Skeletal muscle satellite cell (primary cell): ENCODE data around the gene SLC43A1.
A peak's percentile ranks its signal among the peaks of the same experiment; 100 is the strongest.

Source experiments
- H3K27me3 ChIP-seq: 2 replicates; pipeline ENCODE4 v1.7.0; 2013; ENCODE audit warnings: low read length; ENCODE audit not compliant: control insufficient read depth, insufficient read depth
- H3K36me3 ChIP-seq: 2 replicates; pipeline ENCODE4 v1.7.0; 2013; ENCODE audit warnings: mild to moderate bottlenecking, control low read depth, low read length; ENCODE audit not compliant: insufficient read depth
- H3K4me1 ChIP-seq: 2 replicates; pipeline ENCODE4 v1.7.0; 2013; ENCODE audit warnings: low read length; ENCODE audit not compliant: control insufficient read depth, insufficient read depth
- H3K4me2 ChIP-seq: 2 replicates; pipeline ENCODE4 v1.7.0; 2013; ENCODE audit warnings: mild to moderate bottlenecking, low read length
- H3K4me3 ChIP-seq: 2 replicates; pipeline ENCODE4 v1.7.0; 2013; ENCODE audit warnings: low read length
- H3K9ac ChIP-seq: 2 replicates; pipeline ENCODE4 v1.7.0; 2013; ENCODE audit warnings: mild to moderate bottlenecking, low read depth, low read length, moderate library complexity
- H3K9me3 ChIP-seq: replicated peaks from 2 replicates; pipeline ENCODE4 v1.7.0; 2013; ENCODE audit warnings: mild to moderate bottlenecking, control low read depth, low read length

Gene SLC43A1

DNA sequence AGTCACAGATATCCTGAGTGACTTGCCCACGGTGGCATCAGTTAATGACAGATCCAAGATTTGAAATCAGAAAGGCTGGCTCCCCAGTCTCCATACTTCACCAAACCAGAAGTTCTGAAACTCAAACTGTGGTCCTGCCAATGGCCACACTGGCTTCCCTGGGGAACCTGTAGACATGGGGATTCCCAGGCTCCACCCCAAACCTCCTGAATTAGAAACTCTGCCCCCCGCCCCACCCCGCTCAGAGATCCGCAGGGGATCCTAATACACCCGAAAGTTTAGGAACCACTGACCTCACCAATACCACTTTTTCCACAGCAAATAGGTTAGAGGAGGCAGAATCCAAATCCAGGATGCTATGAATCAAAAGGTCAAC, 39.8 kb downstream of the SLC43A1 start:
- H3K36me3 ChIP-seq = no peaks in the 10 kb centered on the region
- H3K4me3 ChIP-seq = no peak overlapping the region
- peak overlapping the region; percentile 85 for H3K4me2 ChIP-seq
- H3K4me1 ChIP-seq = peaks cover 10% of the 10 kb centered on the region
- H3K9ac ChIP-seq = no peak overlapping the region
- no peaks in the 10 kb centered on the region for H3K9me3 ChIP-seq
- H3K27me3 ChIP-seq = peaks cover 47% of the 10 kb centered on the region

DNA sequence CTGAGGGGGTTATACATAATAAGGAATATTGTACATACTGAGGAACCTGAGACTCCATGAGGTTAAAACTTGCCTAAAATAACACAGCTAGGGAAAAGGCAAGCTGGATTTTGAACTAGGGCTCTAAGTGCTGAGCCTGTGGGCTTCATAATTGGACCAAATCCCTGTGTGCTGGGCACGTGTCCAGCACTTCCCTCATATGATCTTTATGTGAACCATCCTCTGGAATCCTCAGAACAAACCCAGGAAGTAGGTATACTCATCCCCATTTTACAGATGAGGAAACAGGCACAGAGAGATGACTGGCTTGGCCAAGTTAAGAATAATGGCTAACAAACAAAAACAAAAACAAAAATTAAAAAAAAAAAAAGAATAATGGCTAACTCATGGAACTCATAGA, 40.3 kb downstream of the SLC43A1 start:
- Histone ChIP-seq H3K4me2 (no peak overlapping the region), H3K9ac (no peak overlapping the region), H3K9me3 (no peaks in the 10 kb centered on the region), H3K36me3 (no peaks in the 10 kb centered on the region), H3K4me3 (no peak overlapping the region), H3K4me1 (peaks cover 10% of the 10 kb centered on the region), H3K27me3 (peaks cover 46% of the 10 kb centered on the region)

DNA sequence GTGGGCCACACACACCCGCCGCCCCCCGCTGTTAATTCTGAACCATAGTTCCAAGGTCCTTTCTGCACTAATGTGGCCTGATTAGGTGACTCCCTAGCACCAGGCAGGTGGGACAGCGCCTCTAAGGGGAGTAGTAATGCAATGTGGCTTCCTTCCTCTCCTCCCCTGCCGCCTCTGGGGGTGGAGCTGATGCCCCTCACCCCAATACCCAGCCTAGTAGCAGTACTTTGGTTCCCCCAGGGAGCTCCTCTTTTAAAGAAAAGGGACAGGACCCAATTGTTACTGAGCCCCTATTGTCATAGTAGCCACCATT, 40.7 kb downstream of the SLC43A1 start:
- Histone ChIP-seq H3K9me3 (no peaks in the 10 kb centered on the region), H3K9ac (no peak overlapping the region), H3K4me2 (no peak overlapping the region), H3K27me3 (peaks cover 49% of the 10 kb centered on the region), H3K36me3 (no peaks in the 10 kb centered on the region), H3K4me3 (no peak overlapping the region), H3K4me1 (peaks cover 10% of the 10 kb centered on the region)

DNA sequence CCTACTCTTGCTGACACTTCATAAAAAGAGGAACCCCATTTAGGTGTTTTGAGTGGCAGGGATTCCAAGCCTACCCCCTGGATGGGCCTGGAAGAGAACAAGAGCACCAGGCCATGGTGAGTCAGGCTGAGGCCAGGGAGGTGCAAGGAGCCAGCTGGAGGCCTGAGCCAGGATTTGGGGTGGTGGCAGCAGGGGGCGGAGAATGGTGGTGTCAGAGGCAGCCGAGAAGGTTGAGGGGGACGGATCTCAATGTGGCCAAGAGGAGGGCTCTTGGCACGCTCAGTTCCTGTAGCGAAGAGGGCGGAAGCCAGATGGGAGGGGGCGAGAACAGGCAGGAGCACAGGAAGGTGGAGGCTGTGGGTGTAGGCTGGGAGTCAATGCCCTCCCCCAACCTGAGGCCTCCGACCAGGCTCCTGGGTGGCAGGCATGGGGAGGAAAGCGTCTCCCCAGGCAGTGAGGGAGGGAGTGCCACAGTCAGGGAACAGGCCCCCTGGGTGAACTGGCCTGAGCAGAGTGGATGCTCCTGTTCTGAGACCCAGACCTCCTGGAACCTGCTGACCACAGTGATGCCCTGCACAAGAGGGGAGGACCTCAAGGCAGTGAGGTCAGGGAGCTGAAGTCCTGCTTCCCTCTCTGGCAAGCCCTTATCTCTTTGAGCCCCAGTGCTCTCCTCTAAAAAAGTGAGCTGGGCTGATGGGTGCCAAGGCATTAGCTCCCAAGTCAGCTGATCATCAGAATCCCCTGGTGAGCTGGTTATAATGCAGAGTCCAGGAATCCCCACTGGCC, 41.3 kb downstream of the SLC43A1 start:
- Histone ChIP-seq H3K27me3 (peaks cover 53% of the 10 kb centered on the region), H3K4me1 (peaks cover 10% of the 10 kb centered on the region), H3K36me3 (no peaks in the 10 kb centered on the region), H3K4me2 (no peak overlapping the region), H3K9ac (no peak overlapping the region), H3K4me3 (no peak overlapping the region), H3K9me3 (no peaks in the 10 kb centered on the region)

DNA sequence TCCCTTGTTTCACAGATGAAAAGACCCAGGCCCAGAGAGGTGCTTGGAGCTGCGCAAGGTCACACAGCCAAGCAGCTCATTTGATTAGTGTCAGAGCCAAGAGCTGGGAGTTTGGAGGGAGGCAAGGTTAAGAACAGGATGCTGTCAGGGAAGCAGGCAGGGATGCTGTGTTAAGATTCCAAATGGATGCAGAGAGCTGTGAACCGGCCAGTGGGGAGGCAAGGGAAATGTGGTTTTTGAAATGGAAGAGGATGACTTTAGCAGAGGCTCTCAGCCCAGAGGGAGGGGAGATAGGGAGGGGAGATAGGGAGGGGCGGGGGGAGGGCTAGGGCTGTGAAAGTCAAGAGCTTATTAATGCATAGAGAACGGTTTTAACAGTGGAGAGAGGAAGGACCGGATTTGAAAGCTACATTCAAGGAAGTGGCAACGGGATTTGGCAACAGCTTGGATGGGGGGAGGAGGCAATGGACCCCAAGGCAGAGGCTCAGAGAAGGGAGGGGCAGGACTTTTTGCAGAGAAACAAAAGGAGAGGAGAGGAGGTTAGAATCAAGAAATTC, 42.1 kb downstream of the SLC43A1 start:
- Histone ChIP-seq H3K4me1 (peaks cover 10% of the 10 kb centered on the region), H3K36me3 (no peaks in the 10 kb centered on the region), H3K4me3 (no peak overlapping the region), H3K9me3 (no peaks in the 10 kb centered on the region), H3K4me2 (no peak overlapping the region), H3K9ac (no peak overlapping the region), H3K27me3 (peaks cover 56% of the 10 kb centered on the region)

DNA sequence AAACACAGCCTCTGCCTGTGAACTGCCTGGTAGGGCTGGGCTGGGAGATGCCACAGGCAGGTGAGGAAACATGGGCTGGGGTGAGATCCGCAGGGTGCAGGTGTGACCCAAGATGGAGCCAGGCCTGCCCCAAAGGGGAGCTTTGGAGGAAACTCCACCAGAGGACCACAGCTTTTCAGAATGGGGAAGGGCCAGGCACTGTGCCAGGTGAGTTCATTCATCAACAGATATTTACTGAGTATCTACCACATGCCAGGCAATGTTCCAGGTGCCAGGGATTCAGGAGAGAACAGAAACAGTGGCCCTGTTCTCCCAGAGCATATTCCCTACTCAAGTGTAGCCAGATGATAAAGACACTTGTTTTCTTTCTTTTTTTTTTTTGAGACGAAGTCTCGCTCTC, 44.0 kb downstream of the SLC43A1 start:
- Histone ChIP-seq H3K4me3 (no peak overlapping the region), H3K4me2 (no peak overlapping the region), H3K9me3 (no peaks in the 10 kb centered on the region), H3K36me3 (no peaks in the 10 kb centered on the region), H3K27me3 (peaks cover 48% of the 10 kb centered on the region), H3K4me1 (peaks cover 7% of the 10 kb centered on the region), H3K9ac (no peak overlapping the region)

DNA sequence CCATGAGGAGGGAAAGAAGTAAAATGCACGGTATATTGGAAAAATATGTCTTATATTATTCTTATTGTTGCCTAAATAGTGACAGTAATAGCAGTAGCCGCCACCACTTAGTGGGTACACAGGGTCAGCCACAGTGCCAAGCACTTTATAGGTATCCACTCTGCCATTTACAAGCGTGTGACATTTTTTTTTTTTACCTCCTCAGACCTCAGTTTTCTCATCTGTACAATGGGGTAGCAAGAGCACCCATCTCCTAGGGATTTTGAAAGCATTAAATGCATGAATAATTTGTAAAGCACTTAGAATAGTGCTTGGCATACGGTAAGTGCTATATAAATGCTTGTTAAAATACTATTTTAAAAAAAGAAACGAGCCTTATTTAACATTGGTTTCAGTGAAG, 46.2 kb downstream of the SLC43A1 start:
- H3K4me3 ChIP-seq = no peak overlapping the region

DNA sequence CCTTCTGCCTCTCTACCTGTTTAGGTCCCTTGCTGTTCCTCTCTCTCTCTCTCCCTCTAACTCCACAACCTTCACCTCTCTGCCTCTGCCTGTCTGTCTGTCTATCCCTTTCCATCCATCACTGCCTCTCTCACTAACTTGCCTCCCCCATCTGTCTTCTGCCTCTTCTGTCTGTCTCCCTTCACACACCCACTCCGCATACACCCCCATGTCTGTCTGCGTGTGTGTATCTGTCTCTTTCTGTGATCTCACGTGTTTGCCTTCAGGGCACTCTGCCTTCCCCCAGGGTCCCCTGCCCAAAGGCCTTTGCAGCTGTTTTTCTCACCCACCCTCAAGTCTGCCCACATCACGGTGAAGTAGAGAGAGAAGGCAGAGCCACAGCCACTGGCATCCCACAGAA, 47.2 kb downstream of the SLC43A1 start:
- no peaks in the 10 kb centered on the region for H3K4me1 ChIP-seq
- no peak overlapping the region for H3K4me3 ChIP-seq
- H3K9me3 ChIP-seq = no peaks in the 10 kb centered on the region
- H3K4me2 ChIP-seq = no peak overlapping the region
- no peak overlapping the region for H3K9ac ChIP-seq
- H3K36me3 ChIP-seq = no peaks in the 10 kb centered on the region
- H3K27me3 ChIP-seq = peaks cover 46% of the 10 kb centered on the region

More for the DNA sequence above, 46.2 kb downstream of the SLC43A1 start:
- Histone ChIP-seq H3K9ac (no peak overlapping the region), H3K4me1 (no peaks in the 10 kb centered on the region), H3K9me3 (no peaks in the 10 kb centered on the region), H3K36me3 (no peaks in the 10 kb centered on the region), H3K4me2 (no peak overlapping the region), H3K27me3 (peaks cover 39% of the 10 kb centered on the region)

DNA sequence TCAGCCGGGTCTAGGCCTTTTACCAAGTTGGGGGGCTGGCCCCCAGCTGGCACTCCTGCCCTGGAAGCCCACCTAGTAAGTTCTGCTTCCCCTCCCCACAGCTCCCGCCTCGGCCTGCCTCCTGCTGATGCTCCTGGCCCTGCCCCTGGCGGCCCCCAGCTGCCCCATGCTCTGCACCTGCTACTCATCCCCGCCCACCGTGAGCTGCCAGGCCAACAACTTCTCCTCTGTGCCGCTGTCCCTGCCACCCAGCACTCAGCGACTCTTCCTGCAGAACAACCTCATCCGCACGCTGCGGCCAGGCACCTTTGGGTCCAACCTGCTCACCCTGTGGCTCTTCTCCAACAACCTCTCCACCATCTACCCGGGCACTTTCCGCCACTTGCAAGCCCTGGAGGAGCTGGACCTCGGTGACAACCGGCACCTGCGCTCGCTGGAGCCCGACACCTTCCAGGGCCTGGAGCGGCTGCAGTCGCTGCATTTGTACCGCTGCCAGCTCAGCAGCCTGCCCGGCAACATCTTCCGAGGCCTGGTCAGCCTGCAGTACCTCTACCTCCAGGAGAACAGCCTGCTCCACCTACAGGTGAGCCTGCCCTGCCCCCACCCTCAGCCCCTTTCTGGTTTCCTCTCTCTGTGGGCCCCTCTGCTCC, 47.9 kb downstream of the SLC43A1 start:
- Histone ChIP-seq H3K27me3 (peaks cover 52% of the 10 kb centered on the region), H3K4me3 (no peak overlapping the region), H3K9ac (no peak overlapping the region), H3K36me3 (no peaks in the 10 kb centered on the region), H3K9me3 (no peaks in the 10 kb centered on the region), H3K4me2 (no peak overlapping the region), H3K4me1 (no peaks in the 10 kb centered on the region)

DNA sequence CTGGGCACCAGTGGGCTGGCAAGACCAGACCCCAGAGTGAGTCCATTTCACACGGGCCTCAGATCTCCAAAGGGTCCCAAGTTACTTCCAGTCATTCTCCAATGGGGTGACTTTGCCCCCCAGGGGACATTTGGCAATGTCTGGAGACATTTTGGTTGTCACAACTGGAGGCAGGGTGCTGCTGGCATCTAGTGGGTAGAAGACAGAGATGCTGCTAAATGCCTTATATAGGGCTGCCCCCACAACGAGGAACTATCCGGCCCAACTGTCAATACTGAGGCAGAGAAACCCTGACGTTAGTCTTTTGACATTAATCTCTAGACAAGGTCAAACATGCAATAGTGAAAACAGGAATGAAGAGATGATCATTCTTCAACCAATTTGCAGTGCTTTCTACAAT, 48.8 kb downstream of the SLC43A1 start:
- Histone ChIP-seq H3K4me2 (no peak overlapping the region), H3K9me3 (no peaks in the 10 kb centered on the region), H3K4me3 (no peak overlapping the region), H3K36me3 (no peaks in the 10 kb centered on the region), H3K9ac (no peak overlapping the region), H3K4me1 (no peaks in the 10 kb centered on the region), H3K27me3 (peaks cover 62% of the 10 kb centered on the region)

DNA sequence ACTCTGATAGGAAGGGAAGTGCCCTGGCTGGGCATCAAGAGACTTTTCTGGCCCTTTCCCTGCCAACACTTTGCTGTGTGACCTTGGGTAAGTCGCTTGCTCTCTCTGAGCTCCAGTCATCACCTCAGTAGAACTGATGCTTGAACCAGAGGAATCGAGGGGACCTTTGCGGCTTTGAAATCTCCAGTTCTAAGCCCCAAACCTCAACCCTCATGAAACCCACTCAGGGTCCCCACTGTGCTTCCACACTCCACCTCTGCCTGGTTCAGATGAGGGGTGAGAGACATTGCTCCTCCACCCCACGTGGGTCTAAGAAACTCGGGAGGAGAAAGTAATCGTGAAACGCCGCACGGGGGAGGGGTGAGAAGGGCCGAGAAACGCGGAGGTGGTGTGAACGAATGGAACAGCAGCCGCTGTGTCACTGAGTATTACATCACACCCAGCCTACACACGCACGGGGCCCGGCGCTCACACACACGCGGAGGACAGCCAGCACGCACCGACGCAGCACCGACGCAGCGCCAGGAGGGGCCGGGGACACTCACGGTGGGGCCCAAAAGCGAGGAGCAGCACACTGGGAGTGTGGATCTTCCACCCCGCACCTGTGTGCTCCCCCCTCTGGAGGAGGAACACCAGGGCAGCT, 50.8 kb downstream of the SLC43A1 start:
- no peak overlapping the region for H3K9ac ChIP-seq
- no peaks in the 10 kb centered on the region for H3K9me3 ChIP-seq
- peaks cover 4% of the 10 kb centered on the region for H3K4me1 ChIP-seq
- no peak overlapping the region for H3K4me3 ChIP-seq
- H3K4me2 ChIP-seq = no peak overlapping the region
- no peaks in the 10 kb centered on the region for H3K36me3 ChIP-seq
- peaks cover 67% of the 10 kb centered on the region for H3K27me3 ChIP-seq
